ENCODE data around the gene RGS6.

The RGS6 gene

GRCh38 chr14:72535485-72535884, 603.3 kb downstream of the RGS6 start:
- Histone ChIP-seq H3K4me3 (ENCODE audit: low read length) (no peak overlapping the region), H3K36me3 (ENCODE audit: control insufficient read depth, insufficient read depth, low read length) (no peaks in the 10 kb centered on the region), H3K9ac (ENCODE audit: low read length) (no peak overlapping the region), H3K27me3 (ENCODE audit: control insufficient read depth, insufficient read depth, low read length) (no peaks in the 10 kb centered on the region), H3K4me1 (ENCODE audit: control insufficient read depth, insufficient read depth, low read length) (no peaks in the 10 kb centered on the region), H3K27ac (ENCODE audit: low read depth, low read length) (no peak overlapping the region)

GRCh38 chr14:72538387-72538786, 606.2 kb downstream of the RGS6 start:
- Histone ChIP-seq H3K27me3 (ENCODE audit: control insufficient read depth, insufficient read depth, low read length) (no peaks in the 10 kb centered on the region), H3K9ac (ENCODE audit: low read length) (no peak overlapping the region), H3K27ac (ENCODE audit: low read depth, low read length) (no peak overlapping the region), H3K4me3 (ENCODE audit: low read length) (no peak overlapping the region), H3K4me1 (ENCODE audit: control insufficient read depth, insufficient read depth, low read length) (no peaks in the 10 kb centered on the region), H3K36me3 (ENCODE audit: control insufficient read depth, insufficient read depth, low read length) (no peaks in the 10 kb centered on the region)

- H3K9ac ChIP-seq (ENCODE audit: low read length): no peak overlapping the region
- no peaks in the 10 kb centered on the region for H3K36me3 ChIP-seq (ENCODE audit: control insufficient read depth, insufficient read depth, low read length)
- H3K4me1 ChIP-seq (ENCODE audit: control insufficient read depth, insufficient read depth, low read length): no peaks in the 10 kb centered on the region
- H3K27me3 ChIP-seq (ENCODE audit: control insufficient read depth, insufficient read depth, low read length): no peaks in the 10 kb centered on the region
- H3K4me3 ChIP-seq (ENCODE audit: low read length): no peak overlapping the region
- no peak overlapping the region for H3K27ac ChIP-seq (ENCODE audit: low read depth, low read length)
Measured at GRCh38 chr14:72539661-72540315, 607.6 kb downstream of the RGS6 start.

GRCh38 chr14:72540836-72541235, 608.6 kb downstream of the RGS6 start:
- H3K27me3 ChIP-seq (ENCODE audit: control insufficient read depth, insufficient read depth, low read length): no peaks in the 10 kb centered on the region
- no peak overlapping the region for H3K9ac ChIP-seq (ENCODE audit: low read length)
- no peak overlapping the region for H3K4me3 ChIP-seq (ENCODE audit: low read length)
- H3K27ac ChIP-seq (ENCODE audit: low read depth, low read length): no peak overlapping the region
- no peaks in the 10 kb centered on the region for H3K4me1 ChIP-seq (ENCODE audit: control insufficient read depth, insufficient read depth, low read length)
- no peaks in the 10 kb centered on the region for H3K36me3 ChIP-seq (ENCODE audit: control insufficient read depth, insufficient read depth, low read length)

GRCh38 chr14:72541546-72541945, 609.3 kb downstream of the RGS6 start:
- Histone ChIP-seq H3K27me3 (ENCODE audit: control insufficient read depth, insufficient read depth, low read length) (no peaks in the 10 kb centered on the region), H3K4me3 (ENCODE audit: low read length) (no peak overlapping the region), H3K9ac (ENCODE audit: low read length) (no peak overlapping the region), H3K4me1 (ENCODE audit: control insufficient read depth, insufficient read depth, low read length) (no peaks in the 10 kb centered on the region), H3K36me3 (ENCODE audit: control insufficient read depth, insufficient read depth, low read length) (no peaks in the 10 kb centered on the region), H3K27ac (ENCODE audit: low read depth, low read length) (no peak overlapping the region)

- Histone ChIP-seq H3K4me1 (ENCODE audit: control insufficient read depth, insufficient read depth, low read length) (no peaks in the 10 kb centered on the region), H3K9ac (ENCODE audit: low read length) (no peak overlapping the region), H3K27me3 (ENCODE audit: control insufficient read depth, insufficient read depth, low read length) (no peaks in the 10 kb centered on the region), H3K4me3 (ENCODE audit: low read length) (no peak overlapping the region), H3K27ac (ENCODE audit: low read depth, low read length) (no peak overlapping the region), H3K36me3 (ENCODE audit: control insufficient read depth, insufficient read depth, low read length) (no peaks in the 10 kb centered on the region)
Measured at GRCh38 chr14:72543341-72543740, 611.1 kb downstream of the RGS6 start.

- Histone ChIP-seq H3K9ac (ENCODE audit: low read length) (no peak overlapping the region), H3K4me1 (ENCODE audit: control insufficient read depth, insufficient read depth, low read length) (no peaks in the 10 kb centered on the region)
Measured at GRCh38 chr14:72544615-72545387, 612.6 kb downstream of the RGS6 start.

GRCh38 chr14:72545411-72546311, 613.4 kb downstream of the RGS6 start:
- Histone ChIP-seq H3K27me3 (ENCODE audit: control insufficient read depth, insufficient read depth, low read length) (no peaks in the 10 kb centered on the region), H3K36me3 (ENCODE audit: control insufficient read depth, insufficient read depth, low read length) (no peaks in the 10 kb centered on the region), H3K27ac (ENCODE audit: low read depth, low read length) (no peak overlapping the region), H3K4me1 (ENCODE audit: control insufficient read depth, insufficient read depth, low read length) (no peaks in the 10 kb centered on the region), H3K4me3 (ENCODE audit: low read length) (no peak overlapping the region), H3K9ac (ENCODE audit: low read length) (no peak overlapping the region)

More at GRCh38 chr14:72544615-72545387, 612.6 kb downstream of the RGS6 start:
- Histone ChIP-seq H3K4me3 (ENCODE audit: low read length) (no peak overlapping the region), H3K27ac (ENCODE audit: low read depth, low read length) (no peak overlapping the region), H3K36me3 (ENCODE audit: control insufficient read depth, insufficient read depth, low read length) (no peaks in the 10 kb centered on the region), H3K27me3 (ENCODE audit: control insufficient read depth, insufficient read depth, low read length) (no peaks in the 10 kb centered on the region)

- Histone ChIP-seq H3K9ac (ENCODE audit: low read length) (no peak overlapping the region), H3K4me3 (ENCODE audit: low read length) (no peak overlapping the region), H3K27ac (ENCODE audit: low read depth, low read length) (no peak overlapping the region), H3K27me3 (ENCODE audit: control insufficient read depth, insufficient read depth, low read length) (peaks cover 1% of the 10 kb centered on the region), H3K36me3 (ENCODE audit: control insufficient read depth, insufficient read depth, low read length) (no peaks in the 10 kb centered on the region), H3K4me1 (ENCODE audit: control insufficient read depth, insufficient read depth, low read length) (no peaks in the 10 kb centered on the region)
Measured at GRCh38 chr14:72546344-72547016, 614.3 kb downstream of the RGS6 start.

GRCh38 chr14:72547999-72548398, 615.8 kb downstream of the RGS6 start:
- H3K27ac ChIP-seq (ENCODE audit: low read depth, low read length): no peak overlapping the region
- no peak overlapping the region for H3K4me3 ChIP-seq (ENCODE audit: low read length)
- no peaks in the 10 kb centered on the region for H3K4me1 ChIP-seq (ENCODE audit: control insufficient read depth, insufficient read depth, low read length)
- peaks cover 5% of the 10 kb centered on the region for H3K27me3 ChIP-seq (ENCODE audit: control insufficient read depth, insufficient read depth, low read length)
- H3K36me3 ChIP-seq (ENCODE audit: control insufficient read depth, insufficient read depth, low read length): no peaks in the 10 kb centered on the region
- no peak overlapping the region for H3K9ac ChIP-seq (ENCODE audit: low read length)

GRCh38 chr14:72549026-72549425, 616.8 kb downstream of the RGS6 start:
- Histone ChIP-seq H3K9ac (ENCODE audit: low read length) (no peak overlapping the region), H3K27ac (ENCODE audit: low read depth, low read length) (no peak overlapping the region), H3K36me3 (ENCODE audit: control insufficient read depth, insufficient read depth, low read length) (no peaks in the 10 kb centered on the region), H3K4me3 (ENCODE audit: low read length) (no peak overlapping the region), H3K4me1 (ENCODE audit: control insufficient read depth, insufficient read depth, low read length) (no peaks in the 10 kb centered on the region), H3K27me3 (ENCODE audit: control insufficient read depth, insufficient read depth, low read length) (peaks cover 5% of the 10 kb centered on the region)

- H3K36me3 ChIP-seq (ENCODE audit: control insufficient read depth, insufficient read depth, low read length): no peaks in the 10 kb centered on the region
- H3K27ac ChIP-seq (ENCODE audit: low read depth, low read length): no peak overlapping the region
- H3K4me1 ChIP-seq (ENCODE audit: control insufficient read depth, insufficient read depth, low read length): no peaks in the 10 kb centered on the region
- H3K9ac ChIP-seq (ENCODE audit: low read length): no peak overlapping the region
- no peak overlapping the region for H3K4me3 ChIP-seq (ENCODE audit: low read length)
- H3K27me3 ChIP-seq (ENCODE audit: control insufficient read depth, insufficient read depth, low read length): peaks cover 5% of the 10 kb centered on the region
Measured at GRCh38 chr14:72549854-72550253, 617.6 kb downstream of the RGS6 start.
